SK-N-SH (cell line): Measurements from ENCODE around the gene TMEM161B.

Experiments used
- CHD2 ChIP-seq: fragments of 150-350 bp; IDR thresholded peaks from 2 replicates; pipeline ENCODE4 v1.6.1; 2018; ENCODE audit warnings: low read length; ENCODE audit not compliant: partially characterized antibody
- CTCF ChIP-seq: fragments of 200-600 bp; sonication (generic); IDR thresholded peaks from 2 replicates; pipeline ENCODE4 v1.6.1; 2017; ENCODE audit warnings: antibody characterized with exemption, mild to moderate bottlenecking, moderate library complexity
- EP300 ChIP-seq, 2 experiments: IDR thresholded peaks; 2 replicates each; pipeline versions ENCODE4 v1.4.0 to v1.6.1; 2012; ENCODE audit warnings: borderline replicate concordance in 1 of 2, low read depth in 1 of 2, low read length in 1 of 2
- EZH2phosphoT487 ChIP-seq: fragments of 200-600 bp; sonication (generic); IDR thresholded peaks from 2 replicates; pipeline ENCODE4 v1.6.1; 2017; ENCODE audit warnings: low read depth, mixed run types, mild to moderate bottlenecking, antibody characterized with exemption, moderate library complexity, borderline replicate concordance
- FOSL2 ChIP-seq: IDR thresholded peaks from 2 replicates; pipeline ENCODE4 v1.4.0; 2012; ENCODE audit warnings: low read depth, mild to moderate bottlenecking, moderate library complexity, borderline replicate concordance
- JUND ChIP-seq: IDR thresholded peaks from 2 replicates; pipeline ENCODE4 v1.4.0; 2012
- NFIC ChIP-seq: IDR thresholded peaks from 2 replicates; pipeline ENCODE4 v1.4.0; 2012; ENCODE audit warnings: borderline replicate concordance
- RAD21 ChIP-seq: IDR thresholded peaks from 2 replicates; pipeline ENCODE4 v1.6.1; 2012; ENCODE audit warnings: mild to moderate bottlenecking, low read length
- RCOR1 ChIP-seq: fragments of 150-350 bp; IDR thresholded peaks from 2 replicates; pipeline ENCODE4 v1.6.1; 2017; ENCODE audit warnings: antibody characterized with exemption, low read length
- RFX5 ChIP-seq: IDR thresholded peaks from 2 replicates; pipeline ENCODE4 v1.6.1; 2012; ENCODE audit warnings: mild to moderate bottlenecking, improper control_type of control experiment, low read length

- TF ChIP-seq RCOR1 (no peak), CTCF (no peak), RAD21 (no peak), EP300 (IDR thresholded peaks at IDR 0.05; ENCODE audit: borderline replicate concordance in 1 of 2, low read depth in 1 of 2, low read length in 1 of 2) (no peak), FOSL2 (no peak), RFX5 (no peak), CHD2 (no peak), JUND (no peak), NFIC (no peak), EZH2phosphoT487 (no peak)
These were observed 29.9 kb downstream of the TMEM161B start for GRCh38 chr5:88238732-88239131.
